ENCODE results near the gene KRTAP10-8. TPM values are rescaled to one million over a fixed set of nuclear protein-coding genes. Genes with fewer than 3 reads are reported as not detected.

Gene KRTAP10-8
- total RNA-seq, 1 experiment from 2014 or later, result not detected

DNA sequence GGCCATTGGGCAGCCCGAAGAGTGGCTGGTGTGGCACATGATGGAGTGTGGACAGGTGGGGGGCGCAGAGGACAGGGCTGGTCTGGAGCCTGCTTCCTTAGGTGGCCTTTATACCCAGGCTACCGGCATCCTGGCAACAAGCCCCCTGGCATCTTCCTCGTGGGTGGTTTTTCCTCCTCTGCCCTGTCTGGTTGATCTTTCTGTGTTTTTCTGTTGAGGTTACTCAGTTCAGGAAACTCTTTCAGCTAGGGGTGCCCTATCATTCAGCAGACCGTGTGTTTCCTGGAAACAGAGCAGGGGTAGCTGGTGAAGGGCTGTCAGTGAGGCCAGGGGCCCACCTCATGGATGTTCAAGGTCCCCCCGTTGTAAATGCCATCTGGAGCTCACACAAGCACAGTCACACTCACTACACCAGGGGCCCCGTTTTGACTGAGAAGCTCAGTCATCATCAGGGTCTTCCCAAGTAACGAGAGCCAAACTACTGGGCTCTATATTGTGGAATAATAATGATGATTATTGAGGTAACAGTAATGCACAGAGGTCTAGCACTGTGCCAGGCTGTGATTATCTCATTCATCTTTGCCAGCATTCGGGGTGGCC lies 42.8 kb downstream of the KRTAP10-8 start, which contains the start of gene KRTAP12-4:
Gene KRTAP12-4 (minus strand): TSS at position 84 of the 600 bp plus-strand sequence. CDS start 45 bp downstream, at position 39.
- ChIA-PET POLR2A (interaction anchor here (0.6 kb wide), 1 partner anchor 9 kb away, joined by 5 read pairs; no protein-coding TSS in a partner anchor), CTCF (no interaction called here)
- intact Hi-C loops (cut with micrococcal nuclease; ENCODE audit: unreplicated experiment) (no loop called here), in situ Hi-C loops (cut with HindIII; ENCODE audit: low pct_unique_long_range_greater_than_20kb, low sequenced_read_pairs) (no loop called here)
- ATAC-seq, result no peak
- no peaks in the 10 kb centered on the region for H3K9me3 ChIP-seq (ENCODE audit: control insufficient read depth, insufficient read depth, low read depth, low read length)
- H3K27ac ChIP-seq (ENCODE audit: low read length), result no peak within 1 kb of the TSS
- no peak for DNase-seq (ENCODE audit: low read depth, low spot score)
- H3K27me3 ChIP-seq (ENCODE audit: control insufficient read depth, insufficient read depth, low read length), result no peaks in the 10 kb centered on the region
- no TSS peak for BruUV-seq (replicated peaks)
- H3K4me1 ChIP-seq (ENCODE audit: control insufficient read depth, insufficient read depth, low read length), result no peaks in the 10 kb centered on the region
- H3K36me3 ChIP-seq (ENCODE audit: control insufficient read depth, insufficient read depth, low read length), result no peaks in the 10 kb centered on the region
- no peak within 1 kb of the TSS for H3K4me3 ChIP-seq (ENCODE audit: low read depth in 2 of 2, low read length in 2 of 2)
- no peak for TF ChIP-seq REST (IDR thresholded peaks at IDR 0.05; ENCODE audit: insufficient read depth in 1 of 2, low read depth in 2 of 2, low read length in 1 of 2)
- TF ChIP-seq CTCF (IDR thresholded peaks at IDR 0.05), result no peak
- no peak for TF ChIP-seq SIN3A (IDR thresholded peaks at IDR 0.05; ENCODE audit: borderline replicate concordance, insufficient read depth, low read depth, low read length)
- no peak for TF ChIP-seq TCF7L2 (IDR thresholded peaks at IDR 0.05; ENCODE audit: low read depth, low read length)
- TF ChIP-seq POLR2AphosphoS5 (IDR thresholded peaks at IDR 0.05; ENCODE audit: low read depth, low read length), result no peak

DNA sequence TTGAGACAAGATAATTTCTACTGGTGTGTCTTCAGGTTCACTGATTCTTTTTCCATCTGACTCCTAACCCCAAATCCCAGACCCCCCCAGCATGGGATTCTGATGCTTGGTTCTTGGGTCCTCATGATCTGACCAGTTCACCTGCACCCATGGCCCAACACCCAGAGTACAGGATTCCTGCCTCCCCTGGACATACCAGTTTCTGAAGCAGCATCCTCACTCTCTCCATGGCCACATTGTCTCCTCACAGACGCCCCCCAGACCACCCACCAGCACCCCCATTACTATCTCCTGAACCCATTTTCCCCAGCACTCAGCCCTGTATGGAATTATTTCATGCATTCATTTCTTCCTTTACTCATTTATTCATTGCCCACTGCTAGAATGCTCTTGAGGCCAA lies 45.0 kb downstream of the KRTAP10-8 start:
- ATAC-seq, result no peak
- no peak for DNase-seq (ENCODE audit: low read depth, low spot score)
- CTCF ChIA-PET, result no interaction called here
- Histone ChIP-seq H3K4me1 (ENCODE audit: control insufficient read depth, insufficient read depth, low read length) (no peaks in the 10 kb centered on the region), H3K36me3 (ENCODE audit: control insufficient read depth, insufficient read depth, low read length) (no peaks in the 10 kb centered on the region), H3K9me3 (ENCODE audit: control insufficient read depth, insufficient read depth, low read depth, low read length) (no peaks in the 10 kb centered on the region), H3K4me3 (ENCODE audit: low read depth in 2 of 2, low read length in 2 of 2) (no peak overlapping the region), H3K27ac (ENCODE audit: low read length) (no peak overlapping the region), H3K27me3 (ENCODE audit: control insufficient read depth, insufficient read depth, low read length) (no peaks in the 10 kb centered on the region)
- POLR2A ChIA-PET, result no interaction called here
- no TSS peak for BruUV-seq (replicated peaks)
- TF ChIP-seq SIN3A (IDR thresholded peaks at IDR 0.05; ENCODE audit: borderline replicate concordance, insufficient read depth, low read depth, low read length), result no peak
- no peak for TF ChIP-seq POLR2AphosphoS5 (IDR thresholded peaks at IDR 0.05; ENCODE audit: low read depth, low read length)
- intact Hi-C loops (cut with micrococcal nuclease; ENCODE audit: unreplicated experiment) (no loop called here), in situ Hi-C loops (cut with HindIII; ENCODE audit: low pct_unique_long_range_greater_than_20kb, low sequenced_read_pairs) (no loop called here)
